A673 (cell line): ENCODE measurements around the gene DDX31.

Experiments used
- CTCF ChIP-seq: fragments of 300-800, 200-600 bp; sonication (generic); conservative IDR thresholded peaks from 2 replicates; pipeline ENCODE4 v1.5.1; 2017; ENCODE audit warnings: low read depth, mild to moderate bottlenecking, antibody characterized with exemption, low read length, moderate library complexity, mixed read lengths
- EZH2 ChIP-seq: fragments of 200-600 bp; sonication (generic); IDR thresholded peaks from 2 replicates; pipeline ENCODE4 v1.6.1; 2017; ENCODE audit warnings: borderline replicate concordance, low read depth, mild to moderate bottlenecking, mixed read lengths, antibody characterized with exemption, low read length; ENCODE audit not compliant: poor library complexity, severe bottlenecking

GRCh38 chr9:132679946-132680625 lies 10.3 kb upstream of the DDX31 start:
- TF ChIP-seq CTCF (no peak), EZH2 (no peak)
